Measurements from ENCODE around the gene ANKS3. TPM values are rescaled to one million over a fixed set of nuclear protein-coding genes. Genes with fewer than 3 reads are reported as not detected.
A peak's percentile ranks its signal among the peaks of the same experiment; 100 is the strongest.

The ANKS3 gene
- total RNA-seq, 1 donor, result 22.0 TPM

DNA sequence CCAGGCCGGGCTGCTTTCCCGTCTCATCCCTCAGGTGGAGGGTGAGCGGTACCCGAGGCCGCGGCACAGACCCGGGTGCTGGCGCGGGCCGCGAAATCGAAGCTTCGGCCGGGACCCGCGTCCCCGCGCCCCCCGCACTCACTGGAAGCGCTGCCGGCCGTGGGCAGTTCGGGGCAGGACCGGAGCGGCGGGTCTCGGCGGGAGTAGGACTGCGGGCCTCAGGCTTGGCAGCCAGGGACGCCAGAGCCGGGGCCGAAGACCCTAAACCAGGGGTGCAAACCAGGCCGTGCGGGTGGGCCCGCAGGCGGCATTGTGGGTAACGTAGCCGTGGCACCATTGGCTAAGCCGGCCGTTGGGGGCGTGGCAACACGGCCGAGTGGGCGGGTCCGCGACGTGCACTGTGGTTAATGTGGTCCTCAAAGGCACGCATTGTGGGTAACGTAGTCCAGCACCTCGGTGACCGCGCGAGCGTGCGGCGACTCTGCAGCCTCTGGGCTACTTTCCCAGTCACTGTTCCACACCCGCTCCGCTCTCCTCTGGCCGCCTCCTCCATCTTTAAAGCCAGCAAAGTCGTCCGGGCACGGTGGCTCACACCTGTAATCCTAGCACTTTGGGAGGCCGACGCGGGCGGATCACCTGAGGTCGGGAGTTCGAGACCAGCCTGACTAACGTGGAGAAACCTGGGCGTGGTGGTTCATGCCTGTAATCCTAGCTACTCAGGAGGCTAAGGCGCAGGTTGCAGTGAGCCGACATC, 33.0 kb upstream of the ANKS3 start, which contains the start of gene ZNF500:
Gene ZNF500, minus strand, starts transcription at position 288 of the 754 bp plus-strand sequence. CDS start 1,184 bp downstream, outside the sequence.
- DNase-seq (ENCODE audit: low read depth), result peak; percentile 95
- peak within 1 kb of the TSS; percentile 86 for H3K4me3 ChIP-seq (ENCODE audit: low read depth, low read length)
- TF ChIP-seq, protein P1, sequence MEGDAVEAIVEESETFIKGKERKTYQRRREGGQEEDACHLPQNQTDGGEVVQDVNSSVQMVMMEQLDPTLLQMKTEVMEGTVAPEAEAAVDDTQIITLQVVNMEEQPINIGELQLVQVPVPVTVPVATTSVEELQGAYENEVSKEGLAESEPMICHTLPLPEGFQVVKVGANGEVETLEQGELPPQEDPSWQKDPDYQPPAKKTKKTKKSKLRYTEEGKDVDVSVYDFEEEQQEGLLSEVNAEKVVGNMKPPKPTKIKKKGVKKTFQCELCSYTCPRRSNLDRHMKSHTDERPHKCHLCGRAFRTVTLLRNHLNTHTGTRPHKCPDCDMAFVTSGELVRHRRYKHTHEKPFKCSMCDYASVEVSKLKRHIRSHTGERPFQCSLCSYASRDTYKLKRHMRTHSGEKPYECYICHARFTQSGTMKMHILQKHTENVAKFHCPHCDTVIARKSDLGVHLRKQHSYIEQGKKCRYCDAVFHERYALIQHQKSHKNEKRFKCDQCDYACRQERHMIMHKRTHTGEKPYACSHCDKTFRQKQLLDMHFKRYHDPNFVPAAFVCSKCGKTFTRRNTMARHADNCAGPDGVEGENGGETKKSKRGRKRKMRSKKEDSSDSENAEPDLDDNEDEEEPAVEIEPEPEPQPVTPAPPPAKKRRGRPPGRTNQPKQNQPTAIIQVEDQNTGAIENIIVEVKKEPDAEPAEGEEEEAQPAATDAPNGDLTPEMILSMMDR (IDR thresholded peaks at IDR 0.05; ENCODE audit: insufficient read depth, low read length), result no peak

DNA sequence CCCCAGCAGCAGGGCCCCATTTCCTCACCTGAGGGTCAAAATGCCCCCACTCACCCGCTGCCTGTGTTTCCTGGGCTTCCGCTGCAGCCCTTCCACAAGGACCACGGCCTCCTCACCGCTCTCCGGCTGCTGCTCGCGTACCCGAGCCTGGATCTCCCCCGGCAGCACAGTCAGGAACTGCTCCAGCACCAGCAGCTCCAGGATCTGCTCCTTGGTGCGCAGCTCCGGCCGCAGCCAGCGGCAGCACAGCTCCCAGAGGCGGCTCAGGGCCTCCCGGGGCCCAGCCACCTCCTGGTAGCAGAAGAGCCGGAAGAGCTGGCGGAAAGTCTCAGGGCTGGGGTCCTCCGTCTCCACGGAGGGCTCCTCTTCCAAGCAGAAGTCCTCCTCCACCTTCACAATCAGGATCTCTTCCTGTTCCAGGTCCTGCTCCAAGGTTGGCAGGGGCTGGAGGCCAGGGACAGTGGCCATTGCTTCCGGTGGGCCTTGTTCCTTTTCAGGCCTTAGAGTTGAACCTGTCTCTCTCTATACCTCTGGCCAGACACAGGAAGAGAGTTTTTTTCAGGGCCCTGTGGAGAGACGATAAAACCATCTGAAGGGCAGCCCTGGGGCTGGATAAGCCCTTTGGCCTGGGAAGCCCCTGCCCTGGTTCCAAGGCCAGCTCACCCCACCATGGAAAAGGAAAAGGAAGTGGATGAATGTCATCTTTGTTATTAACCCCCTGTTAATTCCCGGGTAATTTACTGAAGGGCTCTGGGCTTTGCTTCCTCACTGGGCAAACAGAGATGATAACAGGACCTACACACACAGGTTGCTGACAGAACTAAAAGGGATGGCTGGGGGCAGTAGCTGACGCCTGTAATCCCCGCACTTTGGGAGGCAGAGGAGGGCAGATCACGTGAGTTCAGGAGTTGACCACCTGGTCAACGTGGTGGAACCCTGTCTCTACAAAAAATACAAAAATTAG, 31.7 kb upstream of the ANKS3 start:
- DNase-seq (ENCODE audit: low read depth), result no peak
- TF ChIP-seq, protein P1 (IDR thresholded peaks at IDR 0.05; ENCODE audit: insufficient read depth, low read length), result no peak
- peak overlapping the region; percentile 86 for H3K4me3 ChIP-seq (ENCODE audit: low read depth, low read length)

DNA sequence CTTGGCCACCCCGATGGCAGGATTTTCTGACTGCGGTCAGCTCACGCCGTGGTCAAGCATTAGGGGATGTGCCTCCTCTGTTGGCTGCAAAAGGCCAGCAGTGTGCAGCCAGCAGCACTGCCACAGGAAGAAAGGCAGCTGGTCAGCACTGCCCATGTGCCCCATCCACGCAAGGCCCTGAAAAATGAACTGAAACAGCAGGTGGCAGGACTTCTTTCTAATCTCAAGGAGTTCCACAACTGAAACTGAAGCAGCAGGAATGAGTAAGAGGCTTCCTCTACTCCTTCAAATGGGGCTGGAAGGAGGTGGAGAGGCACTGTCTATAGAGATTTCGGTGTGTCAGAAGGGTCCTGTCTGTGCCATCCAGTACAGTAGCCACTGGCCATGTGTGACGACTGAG, 29.7 kb upstream of the ANKS3 start:
- no peak for DNase-seq (ENCODE audit: low read depth)
- H3K4me3 ChIP-seq (ENCODE audit: low read depth, low read length), result no peak overlapping the region
- TF ChIP-seq, protein P1 (IDR thresholded peaks at IDR 0.05; ENCODE audit: insufficient read depth, low read length), result no peak

DNA sequence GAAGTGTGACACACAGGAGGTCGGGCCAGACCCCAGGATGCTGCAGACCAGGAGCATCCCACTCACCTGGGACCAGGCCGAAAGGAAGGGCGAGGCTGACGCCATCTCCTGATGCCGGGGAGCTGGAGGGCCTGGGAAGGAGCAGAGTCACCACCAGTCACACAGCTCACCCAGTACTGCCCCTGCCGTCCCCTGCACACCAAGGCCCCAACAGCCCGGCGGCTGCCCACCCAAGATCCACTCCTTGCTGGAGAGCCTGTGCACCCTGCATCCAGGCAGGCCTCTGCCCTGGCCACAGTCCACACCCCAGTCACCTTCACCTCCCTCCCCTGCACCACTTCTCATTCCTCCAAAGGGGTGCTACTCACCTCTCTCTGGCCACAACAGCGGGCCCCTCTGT, 28.1 kb upstream of the ANKS3 start:
- no peak overlapping the region for H3K4me3 ChIP-seq (ENCODE audit: low read depth, low read length)
- TF ChIP-seq, protein P1 (IDR thresholded peaks at IDR 0.05; ENCODE audit: insufficient read depth, low read length), result no peak
- no peak for DNase-seq (ENCODE audit: low read depth)

DNA sequence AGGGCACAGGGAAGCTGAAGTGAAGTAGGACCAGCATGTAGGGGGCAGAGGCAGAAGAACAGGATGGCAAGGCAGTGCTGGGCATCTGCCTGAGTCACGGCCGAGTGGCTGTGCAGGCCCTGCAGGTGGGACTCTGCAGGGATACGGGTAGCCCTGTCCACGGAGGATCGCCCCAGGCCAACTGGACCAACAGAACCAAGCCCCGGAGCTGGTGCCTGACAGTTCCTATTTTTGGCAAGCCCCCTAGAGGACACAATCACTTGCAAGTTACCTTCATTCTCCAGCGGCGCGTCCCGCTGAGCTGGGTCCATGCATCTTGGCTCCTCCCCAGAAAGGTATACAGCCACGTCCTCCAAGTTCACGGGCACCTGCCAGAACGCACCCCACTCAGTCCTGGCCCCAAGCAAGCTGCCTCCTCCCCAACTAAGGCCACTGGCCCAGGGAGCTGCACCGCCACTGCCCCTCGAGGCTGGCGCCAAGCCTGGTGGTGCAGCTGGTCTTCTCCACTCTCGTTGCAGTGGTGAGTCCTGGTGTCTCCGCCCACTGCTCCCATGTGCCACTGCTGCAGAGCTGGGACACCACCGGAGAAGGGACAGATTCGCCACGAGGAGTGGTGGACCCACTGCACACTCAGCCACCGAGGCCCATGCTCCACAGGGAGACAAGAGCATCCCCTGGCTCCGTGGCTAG, 26.3 kb upstream of the ANKS3 start:
- DNase-seq (ENCODE audit: low read depth), result no peak

DNA sequence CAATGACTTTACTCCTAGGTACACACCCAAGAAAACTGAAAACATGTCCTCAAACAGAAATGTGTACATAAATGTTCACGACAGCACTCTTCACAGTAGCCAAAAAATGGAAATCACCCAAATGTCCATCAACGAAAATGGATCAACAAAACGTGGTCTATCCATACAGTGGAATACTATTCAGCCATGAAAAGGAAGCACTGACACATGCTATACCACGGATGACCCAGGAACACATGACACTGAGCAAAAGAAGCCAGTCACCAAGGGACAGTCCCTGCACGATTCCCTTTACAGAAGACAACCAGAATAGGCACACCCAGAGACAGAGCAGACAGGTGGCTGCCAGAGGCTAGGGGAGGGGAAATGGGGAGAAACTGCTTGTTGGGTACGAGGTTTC, 21.6 kb upstream of the ANKS3 start:
- TF ChIP-seq, protein P1 (IDR thresholded peaks at IDR 0.05; ENCODE audit: insufficient read depth, low read length), result no peak
- H3K4me3 ChIP-seq (ENCODE audit: low read depth, low read length), result no peak overlapping the region
- no peak for DNase-seq (ENCODE audit: low read depth)

More for the DNA sequence above, 26.3 kb upstream of the ANKS3 start:
- TF ChIP-seq, protein P1 (IDR thresholded peaks at IDR 0.05; ENCODE audit: insufficient read depth, low read length), result no peak
- no peak overlapping the region for H3K4me3 ChIP-seq (ENCODE audit: low read depth, low read length)
